Kidney epithelial cell (primary cell): ENCODE results near the gene NRP1. TPM values are rescaled to one million over a fixed set of nuclear protein-coding genes. Genes with fewer than 3 reads are reported as not detected.

ENCODE experiments used
- DNase-seq: peaks from one replicate; pipeline ENCODE4 v3.0.0-alpha.2; 2010; ENCODE audit warnings: low read depth
- H3K27me3 ChIP-seq: 2 replicates; pipeline ENCODE4 v1.6.0; 2011; ENCODE audit warnings: low read length; ENCODE audit not compliant: control insufficient read depth, insufficient read depth
- H3K36me3 ChIP-seq: 2 replicates; pipeline ENCODE4 v1.5.1; 2011; ENCODE audit warnings: low read length; ENCODE audit not compliant: control insufficient read depth, insufficient read depth
- H3K4me3 ChIP-seq: 2 replicates; pipeline ENCODE4 v1.5.1; 2011; ENCODE audit warnings: low read depth, mild to moderate bottlenecking, control low read depth, low read length
- total RNA-seq: library from RNA; depleted of rRNA; stranded (reverse); fragments of >200 nt; gene quantifications from 2 replicates; pipeline ENCODE4 v1.2.3, GENCODE V29; 2015
- TF ChIP-seq, protein P1 (sequence below): IDR thresholded peaks from 2 replicates; pipeline ENCODE4 v1.5.1; 2011; ENCODE audit warnings: mild to moderate bottlenecking, moderate library complexity, low read length, control low read depth, inconsistent platforms; ENCODE audit not compliant: insufficient read depth, poor library complexity, severe bottlenecking

NRP1 gene
- total RNA-seq, 1 donor from 2014 or later: 72.6 TPM

DNA sequence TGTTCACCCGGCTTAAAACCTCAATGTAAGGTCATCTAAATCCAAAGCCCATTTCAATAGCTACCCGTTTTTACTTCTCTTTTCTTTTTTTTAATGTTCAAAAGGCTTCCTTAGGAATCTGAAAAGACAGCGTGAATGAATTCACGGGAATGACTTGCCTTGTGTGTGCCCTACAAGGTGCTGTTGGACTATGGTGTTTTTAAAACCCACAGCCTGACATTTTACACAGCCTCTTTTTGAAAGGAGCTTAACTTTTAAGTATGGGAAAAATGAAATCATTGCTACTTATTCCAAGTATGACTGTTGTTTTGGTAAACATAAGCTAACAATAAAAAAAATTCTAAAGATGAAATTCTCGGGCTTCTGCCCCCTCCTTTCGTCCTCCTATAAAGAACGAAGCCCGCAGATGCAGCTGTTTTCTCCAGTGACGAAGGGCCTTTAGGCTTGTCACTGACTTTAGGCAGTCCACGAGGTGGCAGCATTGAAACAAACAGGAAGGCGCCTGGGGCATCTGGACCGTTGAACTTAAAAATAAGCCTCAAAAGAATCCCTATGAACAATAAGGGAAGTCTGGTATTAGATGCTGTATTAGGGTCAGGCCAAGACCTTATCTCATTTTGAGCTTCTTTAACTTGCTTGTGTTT lies 141.3 kb downstream of the NRP1 start:
- Histone ChIP-seq H3K27me3 (no peaks in the 10 kb centered on the region), H3K36me3 (peaks cover 1% of the 10 kb centered on the region), H3K4me3 (no peak overlapping the region)
- TF ChIP-seq, protein P1, sequence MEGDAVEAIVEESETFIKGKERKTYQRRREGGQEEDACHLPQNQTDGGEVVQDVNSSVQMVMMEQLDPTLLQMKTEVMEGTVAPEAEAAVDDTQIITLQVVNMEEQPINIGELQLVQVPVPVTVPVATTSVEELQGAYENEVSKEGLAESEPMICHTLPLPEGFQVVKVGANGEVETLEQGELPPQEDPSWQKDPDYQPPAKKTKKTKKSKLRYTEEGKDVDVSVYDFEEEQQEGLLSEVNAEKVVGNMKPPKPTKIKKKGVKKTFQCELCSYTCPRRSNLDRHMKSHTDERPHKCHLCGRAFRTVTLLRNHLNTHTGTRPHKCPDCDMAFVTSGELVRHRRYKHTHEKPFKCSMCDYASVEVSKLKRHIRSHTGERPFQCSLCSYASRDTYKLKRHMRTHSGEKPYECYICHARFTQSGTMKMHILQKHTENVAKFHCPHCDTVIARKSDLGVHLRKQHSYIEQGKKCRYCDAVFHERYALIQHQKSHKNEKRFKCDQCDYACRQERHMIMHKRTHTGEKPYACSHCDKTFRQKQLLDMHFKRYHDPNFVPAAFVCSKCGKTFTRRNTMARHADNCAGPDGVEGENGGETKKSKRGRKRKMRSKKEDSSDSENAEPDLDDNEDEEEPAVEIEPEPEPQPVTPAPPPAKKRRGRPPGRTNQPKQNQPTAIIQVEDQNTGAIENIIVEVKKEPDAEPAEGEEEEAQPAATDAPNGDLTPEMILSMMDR: peak; percentile 76
- DNase-seq: no peak

GRCh38 chr10:33192190-33192589 lies 142.3 kb downstream of the NRP1 start:
- no peak overlapping the region for H3K4me3 ChIP-seq
- peaks cover 1% of the 10 kb centered on the region for H3K36me3 ChIP-seq
- TF ChIP-seq, protein P1: no peak
- DNase-seq: no peak
- no peaks in the 10 kb centered on the region for H3K27me3 ChIP-seq

DNA sequence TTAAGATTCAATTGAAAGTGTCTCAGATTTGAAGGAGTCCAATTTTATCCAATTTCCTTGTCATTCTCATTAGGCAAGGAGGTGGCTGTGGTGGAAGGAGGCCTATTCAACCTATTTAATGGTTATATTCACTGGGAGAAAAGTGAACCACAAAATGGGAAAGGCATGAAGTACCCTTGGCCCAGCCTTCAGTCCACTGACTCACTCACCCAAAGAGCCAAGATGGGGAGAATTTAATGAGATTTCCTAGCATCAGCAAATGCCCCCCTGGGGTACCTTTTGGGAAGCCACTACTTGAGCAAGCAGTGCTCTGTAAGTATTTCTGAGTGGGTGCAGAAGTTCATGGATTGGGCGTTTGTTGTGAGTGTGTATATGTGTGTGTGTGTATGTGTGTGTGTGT lies 144.1 kb downstream of the NRP1 start:
- H3K36me3 ChIP-seq: peaks cover 3% of the 10 kb centered on the region
- no peak overlapping the region for H3K4me3 ChIP-seq
- TF ChIP-seq, protein P1: no peak
- no peaks in the 10 kb centered on the region for H3K27me3 ChIP-seq
- DNase-seq: no peak

DNA sequence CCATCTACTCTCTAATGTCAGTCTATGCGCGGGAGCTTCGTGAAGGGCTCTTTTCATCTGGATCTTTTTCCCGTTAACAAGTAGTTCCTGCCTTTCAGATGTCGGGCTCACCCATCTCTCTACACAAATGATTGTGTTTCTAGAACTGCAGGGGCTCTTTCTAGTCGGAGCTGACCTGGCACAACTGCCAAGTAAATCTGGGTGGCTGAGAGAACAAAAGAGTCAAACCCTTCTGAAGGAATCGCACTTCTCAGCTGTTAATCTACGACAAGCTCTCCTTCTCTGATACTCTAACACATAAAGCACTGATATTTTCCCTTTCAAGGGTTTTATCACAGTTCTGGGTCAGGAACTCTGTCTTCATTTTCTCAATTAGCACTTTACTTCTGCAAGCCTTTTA lies 144.7 kb downstream of the NRP1 start:
- peaks cover 3% of the 10 kb centered on the region for H3K36me3 ChIP-seq
- no peak for DNase-seq
- no peaks in the 10 kb centered on the region for H3K27me3 ChIP-seq
- TF ChIP-seq, protein P1: no peak
- H3K4me3 ChIP-seq: no peak overlapping the region

DNA sequence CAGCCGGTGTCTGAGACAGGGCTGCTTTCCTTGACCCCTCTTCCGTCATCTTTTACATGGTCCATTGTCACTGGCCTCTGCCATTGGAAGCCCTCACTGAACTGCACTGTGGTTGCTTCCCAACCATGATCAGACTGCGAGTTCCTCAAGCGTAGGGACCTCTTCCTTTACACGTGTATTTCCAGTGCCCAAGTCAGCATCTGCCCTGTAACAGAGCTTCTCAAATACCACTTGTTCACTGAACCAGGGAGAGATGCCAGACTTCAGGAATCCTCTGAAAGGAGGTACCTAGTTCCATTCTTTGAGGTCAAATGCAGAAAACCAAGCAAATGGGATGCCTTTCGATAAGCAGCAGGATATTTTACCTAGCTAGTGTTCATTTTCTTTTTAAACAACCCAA lies 145.1 kb downstream of the NRP1 start:
- peaks cover 3% of the 10 kb centered on the region for H3K36me3 ChIP-seq
- DNase-seq: peak; percentile 52
- H3K4me3 ChIP-seq: no peak overlapping the region
- H3K27me3 ChIP-seq: no peaks in the 10 kb centered on the region
- TF ChIP-seq, protein P1: no peak

GRCh38 chr10:33187427-33187999 lies 147.0 kb downstream of the NRP1 start:
- no peaks in the 10 kb centered on the region for H3K27me3 ChIP-seq
- TF ChIP-seq, protein P1: no peak
- peaks cover 3% of the 10 kb centered on the region for H3K36me3 ChIP-seq
- H3K4me3 ChIP-seq: no peak overlapping the region
- no peak for DNase-seq
